Kidney epithelial cell (primary cell): ENCODE results near the gene IGF2R. TPM values are rescaled to one million over a fixed set of nuclear protein-coding genes. Genes with fewer than 3 reads are reported as not detected.
"Not testable (repeated sequence)": the region's sequence is repeated elsewhere in the genome, so short reads cannot be mapped to it uniquely, and the experiment has no call there.

Source experiments
- DNase-seq: peaks from one replicate; pipeline ENCODE4 v3.0.0-alpha.2; 2010; ENCODE audit warnings: low read depth
- H3K27me3 ChIP-seq: 2 replicates; pipeline ENCODE4 v1.6.0; 2011; ENCODE audit warnings: low read length; ENCODE audit not compliant: control insufficient read depth, insufficient read depth
- H3K36me3 ChIP-seq: 2 replicates; pipeline ENCODE4 v1.5.1; 2011; ENCODE audit warnings: low read length; ENCODE audit not compliant: control insufficient read depth, insufficient read depth
- H3K4me3 ChIP-seq: 2 replicates; pipeline ENCODE4 v1.5.1; 2011; ENCODE audit warnings: low read depth, mild to moderate bottlenecking, control low read depth, low read length
- CTCF ChIP-seq: IDR thresholded peaks from 2 replicates; pipeline ENCODE4 v1.5.1; 2011; ENCODE audit warnings: mild to moderate bottlenecking, moderate library complexity, low read length, control low read depth, inconsistent platforms; ENCODE audit not compliant: insufficient read depth, poor library complexity, severe bottlenecking
- total RNA-seq: library from RNA; depleted of rRNA; stranded (reverse); fragments of >200 nt; gene quantifications from 2 replicates; pipeline ENCODE4 v1.2.3, GENCODE V29; 2015

Gene IGF2R
- total RNA-seq, 1 donor from 2014 or later: 251 TPM

GRCh38 chr6:160122744-160123143, 153.9 kb downstream of the IGF2R start:
- DNase-seq: no peak
- no peaks in the 10 kb centered on the region for H3K36me3 ChIP-seq
- TF ChIP-seq CTCF: no peak

GRCh38 chr6:160124007-160124406, 155.1 kb downstream of the IGF2R start:
- Histone ChIP-seq H3K36me3 (no peaks in the 10 kb centered on the region), H3K4me3 (no peak overlapping the region), H3K27me3 (no peaks in the 10 kb centered on the region)
- no peak for DNase-seq
- no peak for TF ChIP-seq CTCF

More at GRCh38 chr6:160122744-160123143, 153.9 kb downstream of the IGF2R start:
- no peak overlapping the region for H3K4me3 ChIP-seq
- no peaks in the 10 kb centered on the region for H3K27me3 ChIP-seq

- no peak for DNase-seq
- TF ChIP-seq CTCF: no peak
Measured at GRCh38 chr6:160124605-160125004, 155.7 kb downstream of the IGF2R start.

GRCh38 chr6:160125105-160125504, 156.2 kb downstream of the IGF2R start:
- not testable (repeated sequence) for H3K36me3 ChIP-seq, DNase-seq, H3K27me3 ChIP-seq, H3K4me3 ChIP-seq

More at GRCh38 chr6:160124605-160125004, 155.7 kb downstream of the IGF2R start:
- Histone ChIP-seq H3K4me3 (no peak overlapping the region), H3K27me3 (no peaks in the 10 kb centered on the region), H3K36me3 (no peaks in the 10 kb centered on the region)

- Histone ChIP-seq H3K27me3 (no peaks in the 10 kb centered on the region), H3K4me3 (no peak overlapping the region), H3K36me3 (no peaks in the 10 kb centered on the region)
- no peak for DNase-seq
- no peak for TF ChIP-seq CTCF
Measured at GRCh38 chr6:160127270-160128124, 158.6 kb downstream of the IGF2R start.

GRCh38 chr6:160128125-160128683, 159.3 kb downstream of the IGF2R start:
- DNase-seq: no peak
- no peak overlapping the region for H3K4me3 ChIP-seq
- no peak for TF ChIP-seq CTCF
- H3K36me3 ChIP-seq: no peaks in the 10 kb centered on the region
- H3K27me3 ChIP-seq: no peaks in the 10 kb centered on the region
